ENCODE measurements around the gene NR2F2.

NR2F2 gene

DNA sequence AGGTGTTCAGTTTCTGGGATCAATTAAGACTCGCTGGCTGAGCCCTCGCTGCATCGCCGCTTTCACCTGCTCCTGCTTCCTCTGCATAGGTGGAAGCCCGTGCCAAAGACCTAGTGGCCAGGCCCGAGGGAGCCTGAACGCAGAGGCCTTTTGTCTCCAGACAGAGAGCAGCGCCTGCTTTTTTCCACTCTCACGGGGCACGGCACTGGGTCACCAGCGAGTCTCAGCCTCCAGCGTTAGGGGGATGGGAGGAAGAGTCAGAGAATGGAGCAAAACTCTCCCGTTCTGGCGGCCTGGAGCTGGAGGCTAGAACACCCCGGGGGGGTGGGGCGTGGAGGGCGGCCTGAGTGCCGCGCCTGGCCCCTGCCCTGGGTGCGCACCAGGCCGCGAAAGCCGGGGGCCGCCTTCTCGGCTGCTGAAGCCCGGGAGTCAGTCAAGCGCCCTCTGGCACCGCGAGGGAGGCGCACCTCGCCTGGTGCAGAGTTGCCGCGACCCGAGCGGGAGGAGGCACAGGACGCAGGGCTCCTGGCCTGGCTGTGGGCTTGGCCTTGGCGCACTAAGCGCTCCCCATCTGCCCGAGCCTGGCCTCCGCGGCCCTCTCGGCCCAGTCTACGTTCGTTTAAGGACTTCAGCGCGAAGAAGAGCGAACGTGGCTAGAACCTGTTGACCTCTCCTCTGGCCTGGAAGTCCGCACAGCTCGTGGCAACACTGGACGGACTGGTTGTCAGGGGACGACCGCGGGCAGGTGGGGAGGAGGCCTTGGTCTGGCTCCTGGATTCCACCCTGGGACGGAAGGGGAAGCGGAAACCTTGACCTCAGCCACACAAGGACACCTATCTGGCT is 21.5 kb downstream of the NR2F2 start:
- no peak overlapping the region for H3K27ac ChIP-seq
- no peak for TF ChIP-seq ZFX (IDR thresholded peaks at IDR 0.05)
- TF ChIP-seq, protein P1, sequence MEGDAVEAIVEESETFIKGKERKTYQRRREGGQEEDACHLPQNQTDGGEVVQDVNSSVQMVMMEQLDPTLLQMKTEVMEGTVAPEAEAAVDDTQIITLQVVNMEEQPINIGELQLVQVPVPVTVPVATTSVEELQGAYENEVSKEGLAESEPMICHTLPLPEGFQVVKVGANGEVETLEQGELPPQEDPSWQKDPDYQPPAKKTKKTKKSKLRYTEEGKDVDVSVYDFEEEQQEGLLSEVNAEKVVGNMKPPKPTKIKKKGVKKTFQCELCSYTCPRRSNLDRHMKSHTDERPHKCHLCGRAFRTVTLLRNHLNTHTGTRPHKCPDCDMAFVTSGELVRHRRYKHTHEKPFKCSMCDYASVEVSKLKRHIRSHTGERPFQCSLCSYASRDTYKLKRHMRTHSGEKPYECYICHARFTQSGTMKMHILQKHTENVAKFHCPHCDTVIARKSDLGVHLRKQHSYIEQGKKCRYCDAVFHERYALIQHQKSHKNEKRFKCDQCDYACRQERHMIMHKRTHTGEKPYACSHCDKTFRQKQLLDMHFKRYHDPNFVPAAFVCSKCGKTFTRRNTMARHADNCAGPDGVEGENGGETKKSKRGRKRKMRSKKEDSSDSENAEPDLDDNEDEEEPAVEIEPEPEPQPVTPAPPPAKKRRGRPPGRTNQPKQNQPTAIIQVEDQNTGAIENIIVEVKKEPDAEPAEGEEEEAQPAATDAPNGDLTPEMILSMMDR (conservative IDR thresholded peaks at IDR 0.05): no peak

DNA sequence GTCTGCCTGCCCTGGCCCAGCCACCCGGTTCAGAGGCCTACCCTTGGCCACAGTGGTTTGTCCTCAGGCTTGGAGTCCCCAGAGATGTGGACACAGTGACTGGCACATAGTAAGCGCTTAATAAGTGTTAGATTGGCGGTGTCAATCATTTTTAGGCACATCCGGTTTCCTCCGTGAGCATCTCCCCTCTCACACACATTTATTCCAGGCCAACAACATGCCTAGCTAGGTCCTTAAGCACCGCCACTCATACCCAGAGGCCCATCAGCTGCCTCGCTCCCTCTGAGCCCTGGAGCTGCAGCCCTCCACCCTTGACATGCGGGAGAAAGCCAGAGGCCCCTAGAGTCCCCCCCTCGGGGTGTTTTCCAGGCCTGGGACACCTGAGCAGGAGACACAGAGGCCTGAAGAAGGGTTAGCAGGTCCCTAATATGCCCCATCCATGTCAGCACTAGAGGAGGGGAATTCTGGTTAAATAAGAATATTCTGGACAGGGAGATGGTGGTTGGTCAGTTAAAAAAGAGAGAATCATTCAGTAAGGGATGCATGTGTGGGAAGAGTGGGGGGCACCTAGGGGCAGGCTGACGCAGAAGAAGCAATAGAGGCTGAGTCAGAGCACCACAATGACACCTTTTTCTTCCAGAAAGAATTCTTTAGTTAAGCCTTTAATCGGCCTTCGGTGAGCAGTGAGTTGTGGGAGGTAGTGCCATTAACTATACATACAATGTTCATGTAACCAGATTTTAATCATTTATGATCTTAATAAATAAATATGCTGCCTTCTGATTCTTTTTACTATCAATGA is 22.3 kb downstream of the NR2F2 start:
- no peak for TF ChIP-seq ZFX (IDR thresholded peaks at IDR 0.05)
- TF ChIP-seq, protein P1 (conservative IDR thresholded peaks at IDR 0.05): no peak
- no peak overlapping the region for H3K27ac ChIP-seq

DNA sequence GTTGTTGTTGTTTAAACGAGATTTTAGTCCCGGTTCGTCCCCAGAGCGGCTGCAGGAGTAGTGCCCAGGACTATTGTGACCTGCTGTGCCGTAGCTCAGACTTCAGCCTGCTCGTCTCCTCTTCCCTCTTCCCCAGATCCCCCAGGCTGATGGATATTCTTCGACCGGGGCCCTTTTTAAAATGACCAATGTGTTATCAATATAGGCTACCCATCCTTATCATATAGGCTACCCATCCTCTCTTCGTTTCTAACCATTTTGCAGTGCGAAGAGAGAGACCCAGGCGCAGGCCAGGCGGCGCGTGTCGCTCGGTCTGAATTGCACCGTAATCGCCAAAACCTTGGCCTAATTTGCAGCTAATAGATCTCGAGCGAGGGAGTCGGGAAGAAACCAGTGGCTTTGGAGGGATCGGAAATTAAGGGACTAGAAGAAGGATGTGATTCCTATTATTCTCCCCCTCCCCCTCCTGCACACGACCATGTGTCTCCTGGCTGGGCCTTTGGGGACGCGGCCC is 23.0 kb downstream of the NR2F2 start:
- no peak overlapping the region for H3K27ac ChIP-seq
- no peak for TF ChIP-seq ZFX (IDR thresholded peaks at IDR 0.05)
- TF ChIP-seq, protein P1 (conservative IDR thresholded peaks at IDR 0.05): no peak

DNA sequence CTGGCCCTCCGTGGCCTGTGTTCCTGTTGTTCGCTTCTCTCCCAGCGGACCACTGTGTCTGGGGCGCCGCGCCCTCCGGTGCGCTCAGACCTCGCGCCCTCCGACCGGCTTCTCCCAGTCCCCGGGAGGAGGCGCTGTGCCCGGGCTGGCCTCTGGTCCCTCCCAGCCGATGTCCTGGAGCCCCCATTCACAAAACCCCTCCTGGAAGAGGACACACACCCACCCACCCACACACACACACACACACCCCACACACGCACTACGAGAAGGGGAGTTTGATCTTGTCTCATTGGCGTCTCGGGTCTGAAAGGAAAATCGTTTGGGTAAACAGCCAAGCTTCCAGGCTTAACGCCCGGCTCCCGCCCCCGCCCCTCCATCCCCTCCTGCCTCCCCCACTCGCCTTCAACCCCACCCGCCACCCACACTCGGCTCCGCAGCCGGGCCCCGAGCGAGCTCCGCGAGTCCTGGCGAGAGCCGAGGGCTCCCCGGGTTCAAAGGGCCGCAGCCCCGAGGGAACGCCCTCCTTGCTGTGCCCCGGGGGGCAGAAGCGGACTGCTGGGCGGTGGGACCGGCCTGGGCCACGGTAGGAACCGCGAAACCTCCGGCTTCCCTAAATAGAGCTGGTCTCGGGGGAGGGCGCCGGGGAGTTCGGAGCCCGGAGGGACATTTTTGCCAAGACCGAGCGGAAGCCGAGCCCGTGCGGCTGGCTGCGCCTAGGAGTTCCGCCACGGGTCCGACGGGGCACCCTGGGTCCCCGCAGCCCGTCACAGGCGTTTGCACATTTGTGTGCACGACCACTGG is 23.6 kb downstream of the NR2F2 start:
- TF ChIP-seq ZFX (IDR thresholded peaks at IDR 0.05): no peak
- H3K27ac ChIP-seq: no peak overlapping the region

DNA sequence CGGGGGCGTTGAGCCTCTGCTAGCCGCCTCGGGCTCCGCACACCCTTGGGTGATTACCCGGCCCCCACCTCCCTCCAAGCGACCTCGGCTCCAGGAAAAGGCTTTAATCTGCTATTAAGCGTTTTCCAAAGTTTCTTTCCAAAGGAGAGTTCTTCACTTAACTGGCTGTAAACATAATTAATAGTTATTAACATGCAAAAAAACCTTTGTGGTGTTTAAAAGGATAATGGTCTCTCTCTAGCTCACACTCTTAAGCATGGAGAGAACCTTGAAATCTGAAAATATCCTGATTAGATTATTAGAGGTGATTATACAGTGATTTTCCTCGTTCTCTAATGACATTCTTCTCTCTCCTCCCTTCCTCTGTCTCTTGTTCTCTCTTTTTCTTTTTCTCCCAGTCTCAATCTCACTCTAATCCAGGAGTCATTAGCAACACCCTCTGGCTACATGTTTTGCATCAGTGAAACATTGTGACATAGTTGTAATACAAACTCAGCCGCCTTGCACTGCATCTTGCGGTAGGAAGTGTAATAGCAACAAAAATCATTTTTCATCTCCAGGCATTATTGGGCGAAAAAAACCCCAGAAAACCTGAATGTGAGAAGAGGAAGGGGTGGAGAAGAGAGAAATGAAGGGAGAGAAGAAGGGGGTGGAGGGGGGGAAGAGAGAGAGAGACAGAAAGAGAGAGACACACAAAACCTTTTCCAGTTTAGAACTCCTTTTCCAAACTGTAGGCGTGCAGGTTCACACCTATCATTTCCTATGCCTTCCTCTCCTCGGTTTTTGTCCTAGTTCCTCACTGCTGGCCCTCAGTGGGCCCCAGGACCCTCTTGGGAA is 24.4 kb downstream of the NR2F2 start:
- TF ChIP-seq, protein P1 (conservative IDR thresholded peaks at IDR 0.05): no peak
- H3K27ac ChIP-seq: no peak overlapping the region

DNA sequence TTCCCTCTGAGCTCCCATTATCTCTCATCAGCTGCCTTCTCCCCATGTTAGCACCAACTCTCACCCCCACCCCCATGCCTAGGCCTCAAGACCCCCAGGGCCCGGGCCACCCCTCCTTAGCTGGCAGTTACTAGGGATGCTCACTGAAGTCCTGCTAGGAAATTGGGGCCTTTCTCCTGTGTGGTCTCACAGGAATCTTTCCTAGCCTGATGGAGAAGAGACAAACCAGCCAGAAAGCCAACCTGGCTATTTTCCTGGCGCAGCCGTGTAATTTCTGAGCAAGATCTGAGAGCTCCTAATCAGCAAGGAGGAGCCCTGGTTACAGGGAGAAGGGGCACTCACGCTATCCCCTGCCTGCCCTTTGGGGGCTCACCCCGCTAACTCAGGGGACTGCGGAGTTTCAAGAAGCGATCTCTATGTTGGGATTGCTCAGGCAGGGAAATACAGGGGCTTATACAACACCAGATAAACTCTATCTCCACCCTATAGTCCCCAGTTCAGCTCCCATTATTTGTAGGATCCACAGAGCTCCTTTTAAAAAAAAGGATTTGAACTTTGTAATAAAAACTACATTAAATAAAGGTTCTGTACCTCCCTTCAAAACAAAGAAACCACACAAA is 25.2 kb downstream of the NR2F2 start:
- TF ChIP-seq, protein P1 (conservative IDR thresholded peaks at IDR 0.05): no peak
- no peak for TF ChIP-seq ZFX (IDR thresholded peaks at IDR 0.05)
- no peak overlapping the region for H3K27ac ChIP-seq
